Measurements from ENCODE around the gene FBXL17.

The FBXL17 gene

DNA sequence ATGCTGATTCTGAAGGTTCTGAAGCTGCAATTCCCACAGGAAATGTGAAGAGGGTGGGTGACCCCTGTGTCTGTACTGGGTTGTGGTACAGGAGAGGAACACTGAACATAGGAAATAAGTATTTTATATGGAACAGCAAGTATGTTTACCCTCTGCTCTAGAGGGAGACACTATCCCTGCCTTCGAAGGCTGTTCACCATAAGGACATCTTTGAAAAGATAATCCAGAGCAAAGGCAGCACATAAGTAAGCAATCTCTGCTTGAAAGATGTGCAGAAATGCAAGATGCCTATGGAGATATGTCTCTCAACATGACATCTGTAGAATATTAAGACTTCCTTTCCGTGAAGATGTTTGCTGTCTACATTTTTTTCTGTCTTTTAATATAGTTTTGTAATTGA is 526.7 kb downstream of the FBXL17 start:
- no peak overlapping the region for H3K4me2 ChIP-seq (ENCODE audit: insufficient read depth, low read length, poor library complexity, severe bottlenecking)
- H3K18ac ChIP-seq (ENCODE audit: low read length), result no peak overlapping the region
- no peak overlapping the region for H3K14ac ChIP-seq (ENCODE audit: low read length)
- H3K9me3 ChIP-seq (replicated peaks in 1 of 2; ENCODE audit: control insufficient read depth in 2 of 2, insufficient read depth in 1 of 2, low read depth in 1 of 2, low read length in 2 of 2), result no peaks in the 10 kb centered on the region
- H2BK15ac ChIP-seq (ENCODE audit: low read length), result no peak overlapping the region
- H3K4me1 ChIP-seq (ENCODE audit: control insufficient read depth in 2 of 2, insufficient read depth in 1 of 2, low read depth in 1 of 2, low read length in 2 of 2), result peaks cover 0 to 2% of the 10 kb centered on the region in 2 donors
- H3K79me1 ChIP-seq (ENCODE audit: low read depth, low read length), result no peaks in the 10 kb centered on the region
- H3K36me3 ChIP-seq (replicated peaks in 1 of 2; ENCODE audit: control insufficient read depth in 2 of 2, insufficient read depth in 2 of 2, low read length in 2 of 2), result no peaks in the 10 kb centered on the region
- H3K27ac ChIP-seq (replicated peaks; ENCODE audit: low read length), result no peak overlapping the region
- H2BK5ac ChIP-seq (ENCODE audit: low read length), result no peak overlapping the region
- H2BK120ac ChIP-seq (ENCODE audit: low read depth, low read length), result no peak overlapping the region
- H3K27me3 ChIP-seq (ENCODE audit: control insufficient read depth in 3 of 3, insufficient read depth in 3 of 3, low read depth in 1 of 3, low read length in 3 of 3), result no peaks in the 10 kb centered on the region
- H3K23ac ChIP-seq (ENCODE audit: low read depth, low read length, poor library complexity), result no peak overlapping the region
- H3K9ac ChIP-seq (ENCODE audit: low read depth, low read length, poor library complexity), result no peak overlapping the region
- DNase-seq (ENCODE audit: low spot score), result no peak
- no peak overlapping the region for H2AK5ac ChIP-seq (ENCODE audit: low read depth, low read length)
- H4K8ac ChIP-seq (ENCODE audit: low read depth, low read length), result no peak overlapping the region
- no peak overlapping the region for H3K4ac ChIP-seq (ENCODE audit: low read length)
- H3K4me3 ChIP-seq (ENCODE audit: low read length in 2 of 2), result no peak overlapping the region
- WGBS, 2 donors (ENCODE audit: extremely low coverage in 2 of 2, insufficient read length in 2 of 2, insufficient replicate concordance in 1 of 2), result no CpG with 5 or more reads among the region's 2 CpGs
- no peak overlapping the region for H2BK12ac ChIP-seq (ENCODE audit: low read length)
- H2AFZ ChIP-seq (ENCODE audit: low read length), result peak overlapping the region; percentile 40
- no peak overlapping the region for H4K91ac ChIP-seq (ENCODE audit: low read depth, low read length, poor library complexity)

DNA sequence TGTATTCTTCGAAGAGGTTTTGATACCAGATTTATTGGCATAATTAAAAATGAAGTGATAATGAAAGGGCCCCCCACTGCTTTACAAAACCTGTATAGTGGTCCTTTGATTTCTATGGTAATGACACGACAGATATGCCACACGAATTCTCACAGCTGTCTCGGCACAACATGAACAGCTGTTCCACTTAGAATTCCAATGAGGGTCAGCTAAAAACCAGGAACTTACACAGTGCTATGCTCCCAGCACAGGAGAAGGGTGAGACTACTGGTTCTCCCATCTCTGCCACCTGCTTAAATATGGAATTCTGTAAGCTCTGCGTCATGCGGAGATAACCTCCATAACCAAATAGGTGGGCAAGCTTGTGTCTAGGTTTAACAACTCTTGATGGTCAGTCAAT is 528.2 kb downstream of the FBXL17 start:
- Histone ChIP-seq H3K27ac (replicated peaks; ENCODE audit: low read length) (no peak overlapping the region), H3K18ac (ENCODE audit: low read length) (no peak overlapping the region)
- no CpG with 5 or more reads among the region's 6 CpGs for WGBS, 2 donors (ENCODE audit: extremely low coverage in 2 of 2, insufficient read length in 2 of 2, insufficient replicate concordance in 1 of 2)

DNA sequence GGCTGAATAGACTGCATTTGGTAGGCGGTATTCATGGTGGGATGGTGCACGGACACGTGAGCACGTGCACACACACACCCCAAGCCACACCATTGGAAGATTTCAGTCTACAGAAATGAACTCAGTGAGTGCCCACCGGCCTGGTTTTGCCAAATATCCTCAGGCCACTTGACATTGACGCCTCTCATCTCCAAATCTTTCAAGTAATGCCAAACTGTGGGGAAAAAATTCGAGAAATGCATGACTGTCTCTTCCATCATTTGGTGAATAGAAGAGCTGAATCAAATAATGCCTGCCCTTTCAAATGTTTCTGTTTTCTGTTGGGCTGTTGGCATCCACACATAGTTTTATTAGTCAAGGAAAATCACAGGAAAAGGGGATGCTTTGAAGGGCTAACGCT is 528.9 kb downstream of the FBXL17 start:
- Histone ChIP-seq H2BK12ac (ENCODE audit: low read length) (no peak overlapping the region), H3K4me3 (ENCODE audit: low read length in 2 of 2) (no peak overlapping the region), H2BK5ac (ENCODE audit: low read length) (no peak overlapping the region), H3K4me1 (ENCODE audit: control insufficient read depth in 2 of 2, insufficient read depth in 1 of 2, low read depth in 1 of 2, low read length in 2 of 2) (peaks cover 0 to 2% of the 10 kb centered on the region in 2 donors), H3K79me1 (ENCODE audit: low read depth, low read length) (no peaks in the 10 kb centered on the region), H4K91ac (ENCODE audit: low read depth, low read length, poor library complexity) (no peak overlapping the region), H3K14ac (ENCODE audit: low read length) (no peak overlapping the region), H3K4ac (ENCODE audit: low read length) (no peak overlapping the region), H3K9ac (ENCODE audit: low read depth, low read length, poor library complexity) (no peak overlapping the region), H3K4me2 (ENCODE audit: insufficient read depth, low read length, poor library complexity, severe bottlenecking) (no peak overlapping the region), H2BK120ac (ENCODE audit: low read depth, low read length) (no peak overlapping the region), H2AK5ac (ENCODE audit: low read depth, low read length) (no peak overlapping the region), H4K8ac (ENCODE audit: low read depth, low read length) (no peak overlapping the region), H2AFZ (ENCODE audit: low read length) (no peak overlapping the region), H3K27ac (replicated peaks; ENCODE audit: low read length) (no peak overlapping the region), H3K27me3 (ENCODE audit: control insufficient read depth in 3 of 3, insufficient read depth in 3 of 3, low read depth in 1 of 3, low read length in 3 of 3) (no peaks in the 10 kb centered on the region), H3K9me3 (replicated peaks in 1 of 2; ENCODE audit: control insufficient read depth in 2 of 2, insufficient read depth in 1 of 2, low read depth in 1 of 2, low read length in 2 of 2) (no peaks in the 10 kb centered on the region), H3K18ac (ENCODE audit: low read length) (no peak overlapping the region), H3K23ac (ENCODE audit: low read depth, low read length, poor library complexity) (no peak overlapping the region), H2BK15ac (ENCODE audit: low read length) (no peak overlapping the region), H3K36me3 (replicated peaks in 1 of 2; ENCODE audit: control insufficient read depth in 2 of 2, insufficient read depth in 2 of 2, low read length in 2 of 2) (no peaks in the 10 kb centered on the region)
- no peak for DNase-seq (ENCODE audit: low spot score)
- no CpG with 5 or more reads among the region's 8 CpGs for WGBS, 2 donors (ENCODE audit: extremely low coverage in 2 of 2, insufficient read length in 2 of 2, insufficient replicate concordance in 1 of 2)

More for the DNA sequence above, 528.2 kb downstream of the FBXL17 start:
- Histone ChIP-seq H3K4me3 (ENCODE audit: low read length in 2 of 2) (no peak overlapping the region), H2AFZ (ENCODE audit: low read length) (no peak overlapping the region), H3K4ac (ENCODE audit: low read length) (no peak overlapping the region), H3K79me1 (ENCODE audit: low read depth, low read length) (no peaks in the 10 kb centered on the region), H3K9ac (ENCODE audit: low read depth, low read length, poor library complexity) (no peak overlapping the region), H3K14ac (ENCODE audit: low read length) (no peak overlapping the region), H3K4me2 (ENCODE audit: insufficient read depth, low read length, poor library complexity, severe bottlenecking) (no peak overlapping the region), H2BK12ac (ENCODE audit: low read length) (peak overlapping the region; percentile 63), H3K27me3 (ENCODE audit: control insufficient read depth in 3 of 3, insufficient read depth in 3 of 3, low read depth in 1 of 3, low read length in 3 of 3) (no peaks in the 10 kb centered on the region), H3K4me1 (ENCODE audit: control insufficient read depth in 2 of 2, insufficient read depth in 1 of 2, low read depth in 1 of 2, low read length in 2 of 2) (peaks cover 0 to 2% of the 10 kb centered on the region in 2 donors), H2BK5ac (ENCODE audit: low read length) (no peak overlapping the region), H2BK15ac (ENCODE audit: low read length) (no peak overlapping the region), H4K8ac (ENCODE audit: low read depth, low read length) (no peak overlapping the region), H3K36me3 (replicated peaks in 1 of 2; ENCODE audit: control insufficient read depth in 2 of 2, insufficient read depth in 2 of 2, low read length in 2 of 2) (no peaks in the 10 kb centered on the region), H4K91ac (ENCODE audit: low read depth, low read length, poor library complexity) (no peak overlapping the region), H3K23ac (ENCODE audit: low read depth, low read length, poor library complexity) (no peak overlapping the region), H3K9me3 (replicated peaks in 1 of 2; ENCODE audit: control insufficient read depth in 2 of 2, insufficient read depth in 1 of 2, low read depth in 1 of 2, low read length in 2 of 2) (no peaks in the 10 kb centered on the region), H2AK5ac (ENCODE audit: low read depth, low read length) (no peak overlapping the region), H2BK120ac (ENCODE audit: low read depth, low read length) (no peak overlapping the region)
- DNase-seq (ENCODE audit: low spot score), result no peak

DNA sequence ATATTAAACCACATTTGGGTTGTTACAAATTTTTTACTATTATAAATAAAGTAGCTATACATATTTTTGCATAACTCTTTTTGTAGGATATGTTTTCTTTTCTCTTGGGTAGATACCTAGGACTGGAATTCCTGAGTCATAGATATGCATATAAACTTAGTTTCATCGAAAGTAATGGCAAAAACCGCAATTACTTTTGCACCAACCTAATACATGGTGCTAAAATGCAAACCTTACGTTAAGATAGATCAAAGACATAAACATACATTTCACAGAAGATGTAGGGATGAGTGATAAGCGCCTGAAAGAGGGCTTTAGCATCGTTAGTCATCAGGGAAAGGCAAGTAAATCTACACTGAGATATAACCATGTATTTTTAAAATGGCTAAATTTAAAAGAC is 532.8 kb downstream of the FBXL17 start:
- no peak overlapping the region for H2BK15ac ChIP-seq (ENCODE audit: low read length)
- H3K79me1 ChIP-seq (ENCODE audit: low read depth, low read length), result no peaks in the 10 kb centered on the region
- no peak overlapping the region for H3K18ac ChIP-seq (ENCODE audit: low read length)
- no peak overlapping the region for H2BK5ac ChIP-seq (ENCODE audit: low read length)
- peaks cover 0 to 2% of the 10 kb centered on the region in 2 donors for H3K4me1 ChIP-seq (ENCODE audit: control insufficient read depth in 2 of 2, insufficient read depth in 1 of 2, low read depth in 1 of 2, low read length in 2 of 2)
- no peak overlapping the region for H2BK12ac ChIP-seq (ENCODE audit: low read length)
- no peak overlapping the region for H3K27ac ChIP-seq (replicated peaks; ENCODE audit: low read length)
- no peak overlapping the region for H2AK5ac ChIP-seq (ENCODE audit: low read depth, low read length)
- H3K4ac ChIP-seq (ENCODE audit: low read length), result no peak overlapping the region
- no peak overlapping the region for H4K91ac ChIP-seq (ENCODE audit: low read depth, low read length, poor library complexity)
- H3K9ac ChIP-seq (ENCODE audit: low read depth, low read length, poor library complexity), result no peak overlapping the region
- no peak overlapping the region for H3K14ac ChIP-seq (ENCODE audit: low read length)
- H3K36me3 ChIP-seq (replicated peaks in 1 of 2; ENCODE audit: control insufficient read depth in 2 of 2, insufficient read depth in 2 of 2, low read length in 2 of 2), result no peaks in the 10 kb centered on the region
- peaks cover 0 to 2% of the 10 kb centered on the region in 2 donors for H3K9me3 ChIP-seq (replicated peaks in 1 of 2; ENCODE audit: control insufficient read depth in 2 of 2, insufficient read depth in 1 of 2, low read depth in 1 of 2, low read length in 2 of 2)
- no peak overlapping the region for H2AFZ ChIP-seq (ENCODE audit: low read length)
- no peak overlapping the region for H3K4me3 ChIP-seq (ENCODE audit: low read length in 2 of 2)
- H3K4me2 ChIP-seq (ENCODE audit: insufficient read depth, low read length, poor library complexity, severe bottlenecking), result no peak overlapping the region
- WGBS, 2 donors (ENCODE audit: extremely low coverage in 2 of 2, insufficient read length in 2 of 2, insufficient replicate concordance in 1 of 2), result no CpG with 5 or more reads among the region's 5 CpGs
- no peak overlapping the region for H4K8ac ChIP-seq (ENCODE audit: low read depth, low read length)
- H2BK120ac ChIP-seq (ENCODE audit: low read depth, low read length), result no peak overlapping the region
- H3K23ac ChIP-seq (ENCODE audit: low read depth, low read length, poor library complexity), result no peak overlapping the region
- DNase-seq (ENCODE audit: low spot score), result no peak
- H3K27me3 ChIP-seq (ENCODE audit: control insufficient read depth in 3 of 3, insufficient read depth in 3 of 3, low read depth in 1 of 3, low read length in 3 of 3), result peaks cover 0 to 9% (median 0%) of the 10 kb centered on the region in 3 experiments
